ENCODE data around the gene CILP. TPM values are rescaled to one million over a fixed set of nuclear protein-coding genes. Genes with fewer than 3 reads are reported as not detected.

CILP gene
- total RNA-seq, 1 donor from 2014 or later = 0.64 TPM

Other genes starting within 250 kb of the CILP start
- 48.7 TPM for gene SPG21, start 221.6 kb downstream of the CILP start, total RNA-seq
- 9.8 TPM for gene MTFMT, start 181.8 kb downstream of the CILP start, total RNA-seq
- gene SLC51B, start 166.1 kb downstream of the CILP start, total RNA-seq = not detected
- 1.5 TPM for gene RASL12, start 143.5 kb downstream of the CILP start, total RNA-seq
- gene KBTBD13, start 134.7 kb downstream of the CILP start, total RNA-seq = not detected
- 1.8 TPM for gene UBAP1L, start 96.3 kb downstream of the CILP start, total RNA-seq
- gene PDCD7, start 77.7 kb downstream of the CILP start, total RNA-seq = 18.6 TPM
- 49.3 TPM for gene CLPX, start 26.1 kb downstream of the CILP start, total RNA-seq
- gene PARP16, start 75.4 kb upstream of the CILP start, total RNA-seq = 7.0 TPM
- gene RNU5A-1, start 84.6 kb upstream of the CILP start, total RNA-seq = not detected
- 30.4 TPM for gene RNU5B-1, start 93.2 kb upstream of the CILP start, total RNA-seq
- 0.08 TPM for gene IGDCC3, start 166.5 kb upstream of the CILP start, total RNA-seq
- gene IGDCC4, start 211.5 kb upstream of the CILP start, total RNA-seq = 0.60 TPM

Data from esophagus mucosa (tissue), 1 donor.